ENCODE measurements around the gene LTBP1. TPM values are rescaled to one million over a fixed set of nuclear protein-coding genes. Genes with fewer than 3 reads are reported as not detected.

LTBP1 gene
- total RNA-seq, 1 donor from 2014 or later: 29.7 TPM

GRCh38 chr2:33221046-33221784 is 274.5 kb downstream of the LTBP1 start:
- no peak overlapping the region for H3K4me2 ChIP-seq (ENCODE audit: low read length)
- Mint-ChIP-seq H3K9me3 (ENCODE audit: unreplicated experiment) (peaks cover 5% of the 10 kb centered on the region), H3K4me3 (ENCODE audit: unreplicated experiment) (no peak overlapping the region), H3K27me3 (ENCODE audit: low read depth, unreplicated experiment) (no peaks in the 10 kb centered on the region), H3K4me1 (ENCODE audit: low read depth, unreplicated experiment) (peaks cover 20% of the 10 kb centered on the region), H3K27ac (ENCODE audit: unreplicated experiment) (no peak overlapping the region), H3K36me3 (ENCODE audit: low read depth, unreplicated experiment) (no peaks in the 10 kb centered on the region)
- FAIRE-seq: no peak
- H4K20me1 ChIP-seq (ENCODE audit: insufficient read depth, low read length): no peaks in the 10 kb centered on the region
- no peak overlapping the region for H2AFZ ChIP-seq (ENCODE audit: low read depth, low read length)
- H3K27me3 ChIP-seq (ENCODE audit: insufficient read depth, low read length): no peaks in the 10 kb centered on the region
- DNase-seq (ENCODE audit: low read depth): no peak
- H3K4me3 ChIP-seq (ENCODE audit: insufficient read depth, low read depth, low read length): no peak overlapping the region
- H3K79me2 ChIP-seq (ENCODE audit: insufficient read depth, low read length): peaks cover 4% of the 10 kb centered on the region
- H3K4me1 ChIP-seq (ENCODE audit: insufficient read depth, low read length): peaks cover 29% of the 10 kb centered on the region
- TF ChIP-seq CTCF (IDR thresholded peaks at IDR 0.05; ENCODE audit: insufficient read depth, low read depth, low read length) (no peak), EZH2 (IDR thresholded peaks at IDR 0.05; ENCODE audit: insufficient read depth, low read length) (no peak)
- peak overlapping the region; percentile 66 for H3K27ac ChIP-seq (ENCODE audit: low read depth, low read length)
- no peaks in the 10 kb centered on the region for H3K9me3 ChIP-seq (ENCODE audit: insufficient read depth, low read depth, low read length)
- H3K36me3 ChIP-seq (ENCODE audit: insufficient read depth, low read length): peaks cover 16% of the 10 kb centered on the region
- no peak overlapping the region for H3K9ac ChIP-seq (ENCODE audit: low read length)

GRCh38 chr2:33222309-33222708 is 275.6 kb downstream of the LTBP1 start:
- no peaks in the 10 kb centered on the region for H3K79me2 ChIP-seq (ENCODE audit: insufficient read depth, low read length)
- H2AFZ ChIP-seq (ENCODE audit: low read depth, low read length): no peak overlapping the region
- Mint-ChIP-seq H3K27ac (ENCODE audit: unreplicated experiment) (no peak overlapping the region), H3K4me1 (ENCODE audit: low read depth, unreplicated experiment) (peaks cover 17% of the 10 kb centered on the region), H3K27me3 (ENCODE audit: low read depth, unreplicated experiment) (no peaks in the 10 kb centered on the region), H3K36me3 (ENCODE audit: low read depth, unreplicated experiment) (no peaks in the 10 kb centered on the region), H3K4me3 (ENCODE audit: unreplicated experiment) (no peak overlapping the region), H3K9me3 (ENCODE audit: unreplicated experiment) (peaks cover 5% of the 10 kb centered on the region)
- H3K9me3 ChIP-seq (ENCODE audit: insufficient read depth, low read depth, low read length): no peaks in the 10 kb centered on the region
- peaks cover 16% of the 10 kb centered on the region for H3K36me3 ChIP-seq (ENCODE audit: insufficient read depth, low read length)
- no peak overlapping the region for H3K27ac ChIP-seq (ENCODE audit: low read depth, low read length)
- DNase-seq (ENCODE audit: low read depth) (no peak), FAIRE-seq (no peak)
- H4K20me1 ChIP-seq (ENCODE audit: insufficient read depth, low read length): no peaks in the 10 kb centered on the region
- H3K9ac ChIP-seq (ENCODE audit: low read length): no peak overlapping the region
- H3K27me3 ChIP-seq (ENCODE audit: insufficient read depth, low read length): no peaks in the 10 kb centered on the region
- TF ChIP-seq EZH2 (IDR thresholded peaks at IDR 0.05; ENCODE audit: insufficient read depth, low read length): no peak
- no peak for TF ChIP-seq CTCF (IDR thresholded peaks at IDR 0.05; ENCODE audit: insufficient read depth, low read depth, low read length)
- H3K4me3 ChIP-seq (ENCODE audit: insufficient read depth, low read depth, low read length): no peak overlapping the region
- peaks cover 21% of the 10 kb centered on the region for H3K4me1 ChIP-seq (ENCODE audit: insufficient read depth, low read length)
- H3K4me2 ChIP-seq (ENCODE audit: low read length): no peak overlapping the region

- no peak overlapping the region for H3K4me3 Mint-ChIP-seq (ENCODE audit: unreplicated experiment)
- no peaks in the 10 kb centered on the region for H3K36me3 Mint-ChIP-seq (ENCODE audit: low read depth, unreplicated experiment)
- peaks cover 5% of the 10 kb centered on the region for H3K9me3 Mint-ChIP-seq (ENCODE audit: unreplicated experiment)
- Histone ChIP-seq H3K4me3 (ENCODE audit: insufficient read depth, low read depth, low read length) (no peak overlapping the region), H3K27ac (ENCODE audit: low read depth, low read length) (peak overlapping the region; percentile 64), H2AFZ (ENCODE audit: low read depth, low read length) (no peak overlapping the region), H3K4me1 (ENCODE audit: insufficient read depth, low read length) (peaks cover 21% of the 10 kb centered on the region), H3K4me2 (ENCODE audit: low read length) (peak overlapping the region; percentile 1), H3K36me3 (ENCODE audit: insufficient read depth, low read length) (peaks cover 12% of the 10 kb centered on the region), H3K9me3 (ENCODE audit: insufficient read depth, low read depth, low read length) (no peaks in the 10 kb centered on the region), H3K27me3 (ENCODE audit: insufficient read depth, low read length) (no peaks in the 10 kb centered on the region), H3K79me2 (ENCODE audit: insufficient read depth, low read length) (no peaks in the 10 kb centered on the region), H3K9ac (ENCODE audit: low read length) (peak overlapping the region; percentile 23), H4K20me1 (ENCODE audit: insufficient read depth, low read length) (no peaks in the 10 kb centered on the region)
- no peak for TF ChIP-seq CTCF (IDR thresholded peaks at IDR 0.05; ENCODE audit: insufficient read depth, low read depth, low read length)
- no peak for TF ChIP-seq EZH2 (IDR thresholded peaks at IDR 0.05; ENCODE audit: insufficient read depth, low read length)
- no peaks in the 10 kb centered on the region for H3K27me3 Mint-ChIP-seq (ENCODE audit: low read depth, unreplicated experiment)
- DNase-seq (ENCODE audit: low read depth) (no peak), FAIRE-seq (peak; percentile 75)
- peak overlapping the region; percentile 1 for H3K27ac Mint-ChIP-seq (ENCODE audit: unreplicated experiment)
- peaks cover 17% of the 10 kb centered on the region for H3K4me1 Mint-ChIP-seq (ENCODE audit: low read depth, unreplicated experiment)
Measured at GRCh38 chr2:33223856-33224255, 277.1 kb downstream of the LTBP1 start.

Measured in astrocyte (in vitro differentiated cells and primary cell).